Hippocampal formation (tissue), 2 donors: ENCODE measurements around the gene TOMM6.
"Not testable (repeated sequence)": the region's sequence is repeated elsewhere in the genome, so short reads cannot be mapped to it uniquely, and the experiment has no call there.

Experiments
- DNase-seq, 2 donors: peaks; one replicate each; lab custom pipeline; 2025; lab: John Stamatoyannopoulos, UW

TOMM6 gene

GRCh38 chr6:41763470-41763869, 24.0 kb upstream of the TOMM6 start:
- no peak for DNase-seq

- not testable (repeated sequence) for DNase-seq
Observed at GRCh38 chr6:41766043-41766664, 21.3 kb upstream of the TOMM6 start.

GRCh38 chr6:41767112-41767833, 20.2 kb upstream of the TOMM6 start:
- no peak for DNase-seq

- no peak for DNase-seq
Observed at GRCh38 chr6:41768545-41769308, 18.8 kb upstream of the TOMM6 start.

- no peak for DNase-seq
Observed at GRCh38 chr6:41769376-41769775, 18.1 kb upstream of the TOMM6 start.

GRCh38 chr6:41770381-41771057, 17.0 kb upstream of the TOMM6 start:
- DNase-seq: no peak

- DNase-seq: no peak
Observed at GRCh38 chr6:41771058-41771983, 16.2 kb upstream of the TOMM6 start.

- no peak for DNase-seq
Observed at GRCh38 chr6:41774841-41775240, 12.7 kb upstream of the TOMM6 start.

- no peak for DNase-seq
Observed at GRCh38 chr6:41775293-41775882, 12.1 kb upstream of the TOMM6 start.

- no peak for DNase-seq
Observed at GRCh38 chr6:41777551-41778285, 9.8 kb upstream of the TOMM6 start.

GRCh38 chr6:41778895-41779294, 8.6 kb upstream of the TOMM6 start:
- DNase-seq: no peak

GRCh38 chr6:41779336-41779735, 8.2 kb upstream of the TOMM6 start:
- DNase-seq: no peak

- peak; percentile 98 for DNase-seq
Observed at GRCh38 chr6:41779788-41780550, 7.5 kb upstream of the TOMM6 start, which contains the start of gene FRS3. FRS3 (minus strand) TSS chr6:41779900; CDS start chr6:41776987, 2,913 bp downstream.

- no peak for DNase-seq
Observed at GRCh38 chr6:41780551-41781365, 6.7 kb upstream of the TOMM6 start, which contains the start of gene PRICKLE4. PRICKLE4 (plus strand) TSS chr6:41780782; CDS start chr6:41783474, 2,692 bp downstream.

GRCh38 chr6:41781366-41781730, 6.1 kb upstream of the TOMM6 start:
- DNase-seq: no peak

- DNase-seq: no peak
Observed at GRCh38 chr6:41783106-41783780, 4.3 kb upstream of the TOMM6 start.

- DNase-seq: no peak
Observed at GRCh38 chr6:41784581-41785171, 2.8 kb upstream of the TOMM6 start.
